Mesenchymal stem cell (in vitro differentiated cells and primary cell): Measurements from ENCODE around the gene SIPA1L3.

Source experiments
- DNase-seq: peaks from one replicate; pipeline ENCODE4 v3.0.0-alpha.2; 2013
- H2AFZ ChIP-seq: one replicate; pipeline ENCODE4 v1.6.1; 2013; ENCODE audit warnings: low read depth, mild to moderate bottlenecking, control low read depth, inconsistent platforms, low read length, moderate library complexity
- H2AK5ac ChIP-seq: 2 replicates; pipeline ENCODE4 v1.6.1; 2013; ENCODE audit warnings: low read length, moderate library complexity, mild to moderate bottlenecking, inconsistent platforms; ENCODE audit not compliant: severe bottlenecking
- H2BK120ac ChIP-seq: one replicate; pipeline ENCODE4 v1.6.1; 2013; ENCODE audit warnings: low read depth, mild to moderate bottlenecking, inconsistent platforms, low read length, moderate library complexity
- H2BK12ac ChIP-seq, 2 experiments: one replicate each; pipeline ENCODE4 v1.6.1; 2013; ENCODE audit warnings: inconsistent platforms in 2 of 2, low read length in 2 of 2, mild to moderate bottlenecking in 2 of 2, moderate library complexity in 2 of 2, control low read depth in 1 of 2
- H2BK15ac ChIP-seq: one replicate; pipeline ENCODE4 v1.6.1; 2013; ENCODE audit warnings: mild to moderate bottlenecking, low read depth, inconsistent platforms; ENCODE audit not compliant: poor library complexity, severe bottlenecking
- H2BK5ac ChIP-seq: 2 replicates; pipeline ENCODE4 v1.6.1; 2013; ENCODE audit warnings: low read depth, mild to moderate bottlenecking, low read length, control low read depth, inconsistent platforms; ENCODE audit not compliant: poor library complexity, severe bottlenecking
- H3K14ac ChIP-seq, 2 experiments: one replicate each; pipeline ENCODE4 v1.6.1; 2013; ENCODE audit warnings: inconsistent platforms in 2 of 2, low read length in 2 of 2, control low read depth in 1 of 2, mild to moderate bottlenecking in 1 of 2, moderate library complexity in 1 of 2
- H3K18ac ChIP-seq, 2 experiments: one replicate each; pipeline ENCODE4 v1.6.1; 2013; ENCODE audit warnings: inconsistent platforms in 2 of 2, low read length in 2 of 2, control low read depth in 1 of 2, low read depth in 1 of 2, mild to moderate bottlenecking in 1 of 2
- H3K23ac ChIP-seq, 2 experiments: one replicate each; pipeline ENCODE4 v1.6.1; 2013; ENCODE audit warnings: inconsistent platforms in 2 of 2, low read length in 2 of 2, mild to moderate bottlenecking in 2 of 2, moderate library complexity in 2 of 2, control low read depth in 1 of 2
- H3K27ac ChIP-seq: 2 replicates; pipeline ENCODE4 v1.5.1; 2013; ENCODE audit warnings: mild to moderate bottlenecking, moderate library complexity, low read length, control low read depth, inconsistent platforms; ENCODE audit not compliant: poor library complexity, severe bottlenecking
- H3K27me3 ChIP-seq, 2 experiments: 2 replicates each; pipeline versions ENCODE4 v1.6.1 to v1.7.0; 2013; ENCODE audit warnings: low read length in 2 of 2, mild to moderate bottlenecking in 2 of 2, moderate library complexity in 2 of 2, control low read depth in 1 of 2, inconsistent platforms in 1 of 2; ENCODE audit not compliant: control insufficient read depth in 1 of 2, insufficient read depth in 1 of 2
- H3K36me3 ChIP-seq, 2 experiments: 2 replicates each; pipeline versions ENCODE4 v1.6.1 to v1.7.0; 2013; ENCODE audit warnings: low read length in 2 of 2, control low read depth in 1 of 2, inconsistent platforms in 1 of 2, low read depth in 1 of 2, mild to moderate bottlenecking in 1 of 2; ENCODE audit not compliant: insufficient read depth in 2 of 2, control insufficient read depth in 1 of 2
- H3K4ac ChIP-seq, 2 experiments: one replicate each; pipeline ENCODE4 v1.6.1; 2013; ENCODE audit warnings: inconsistent platforms in 2 of 2, low read length in 2 of 2, mild to moderate bottlenecking in 2 of 2, moderate library complexity in 2 of 2, control low read depth in 1 of 2, low read depth in 1 of 2
- H3K4me1 ChIP-seq: 2 replicates; pipeline ENCODE4 v1.6.1; 2013; ENCODE audit warnings: low read depth, low read length, control low read depth; ENCODE audit not compliant: control insufficient read depth, insufficient read depth
- H3K4me2 ChIP-seq: 2 replicates; pipeline ENCODE4 v1.6.1; 2013; ENCODE audit warnings: low read length, mild to moderate bottlenecking, inconsistent platforms; ENCODE audit not compliant: poor library complexity, severe bottlenecking
- H3K4me3 ChIP-seq, 2 experiments: 2 replicates each; pipeline versions ENCODE4 v1.5.1 to v1.7.0; 2013; ENCODE audit warnings: low read length in 2 of 2, mild to moderate bottlenecking in 2 of 2, control low read depth in 1 of 2, low read depth in 1 of 2; ENCODE audit not compliant: insufficient read depth in 1 of 2
- H3K79me1 ChIP-seq: replicated peaks from 2 replicates; pipeline ENCODE4 v1.6.1; 2013; ENCODE audit warnings: mild to moderate bottlenecking, control low read depth, low read length, inconsistent platforms; ENCODE audit not compliant: poor library complexity, severe bottlenecking
- H3K9ac ChIP-seq: 2 replicates; pipeline ENCODE4 v1.7.0; 2013; ENCODE audit warnings: mild to moderate bottlenecking, low read length, moderate library complexity
- H3K9me3 ChIP-seq: 2 replicates; pipeline ENCODE4 v1.7.0; 2013; ENCODE audit warnings: mild to moderate bottlenecking, low read length; ENCODE audit not compliant: control insufficient read depth
- H4K8ac ChIP-seq: one replicate; pipeline ENCODE4 v1.6.1; 2013; ENCODE audit warnings: inconsistent platforms, mild to moderate bottlenecking, low read length, moderate library complexity
- H4K91ac ChIP-seq: one replicate; pipeline ENCODE4 v1.6.1; 2013; ENCODE audit warnings: mild to moderate bottlenecking, low read length, inconsistent platforms
- WGBS: methylation state at CpG from one replicate; pipeline ENCODE4 v1.1.7; 2013; ENCODE audit warnings: mixed read lengths; 5-methylcytosine and 5-hydroxymethylcytosine counted together

Gene SIPA1L3

DNA sequence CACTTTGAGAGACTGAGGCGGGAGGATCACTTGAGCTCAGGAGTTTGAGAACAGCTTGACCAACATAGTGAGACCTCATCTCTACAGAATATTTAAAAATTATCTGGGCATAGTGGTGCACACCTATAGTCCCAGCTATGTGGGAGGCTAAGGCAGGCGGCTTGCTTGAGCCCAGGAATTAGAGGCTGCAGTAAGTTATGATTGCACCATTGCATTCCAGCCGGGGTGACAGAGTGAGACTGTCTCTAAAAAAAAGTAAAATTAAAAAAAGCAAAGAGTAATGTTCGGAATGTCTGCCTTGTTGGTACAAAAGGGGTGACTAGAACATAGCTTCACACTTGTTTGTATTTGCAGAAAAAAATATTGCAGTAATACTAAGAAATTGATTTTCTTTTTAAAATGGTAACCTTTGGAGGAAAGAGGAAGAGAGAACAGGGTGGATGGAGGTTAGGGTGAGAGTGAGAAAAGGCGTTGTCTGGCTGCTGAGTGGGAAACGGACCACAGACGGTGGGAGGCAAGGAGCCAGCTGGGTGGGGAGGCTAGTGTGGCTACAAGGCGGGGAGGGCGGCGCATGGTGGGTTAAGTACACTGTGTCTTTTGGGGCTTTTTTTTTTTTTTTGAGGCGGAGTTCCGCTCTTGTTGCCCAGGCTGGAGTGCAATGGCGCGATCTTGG lies 339.0 kb downstream of the SIPA1L3 start:
- WGBS, result 83% methylated on average over 13 of the region's 14 CpGs
- H2AK5ac ChIP-seq, result no peak overlapping the region
- H2BK12ac ChIP-seq, result peak overlapping the region in 1 of 2 experiments; percentile 54
- no peak overlapping the region for H2BK15ac ChIP-seq
- no peaks in the 10 kb centered on the region for H3K36me3 ChIP-seq
- H3K14ac ChIP-seq, result no peak overlapping the region
- no peak overlapping the region for H2BK120ac ChIP-seq
- H2BK5ac ChIP-seq, result no peak overlapping the region
- DNase-seq, result no peak
- no peaks in the 10 kb centered on the region for H3K79me1 ChIP-seq
- peaks cover 8% of the 10 kb centered on the region for H3K4me1 ChIP-seq
- H3K18ac ChIP-seq, result no peak overlapping the region
- no peak overlapping the region for H3K9ac ChIP-seq
- H4K8ac ChIP-seq, result no peak overlapping the region
- no peak overlapping the region for H4K91ac ChIP-seq
- no peak overlapping the region for H2AFZ ChIP-seq
- no peak overlapping the region for H3K27ac ChIP-seq
- no peak overlapping the region for H3K4ac ChIP-seq
- H3K23ac ChIP-seq, result no peak overlapping the region
- H3K27me3 ChIP-seq, result peaks cover 0 to 3% of the 10 kb centered on the region in 2 experiments
- no peaks in the 10 kb centered on the region for H3K9me3 ChIP-seq
- no peak overlapping the region for H3K4me3 ChIP-seq
- H3K4me2 ChIP-seq, result no peak overlapping the region

DNA sequence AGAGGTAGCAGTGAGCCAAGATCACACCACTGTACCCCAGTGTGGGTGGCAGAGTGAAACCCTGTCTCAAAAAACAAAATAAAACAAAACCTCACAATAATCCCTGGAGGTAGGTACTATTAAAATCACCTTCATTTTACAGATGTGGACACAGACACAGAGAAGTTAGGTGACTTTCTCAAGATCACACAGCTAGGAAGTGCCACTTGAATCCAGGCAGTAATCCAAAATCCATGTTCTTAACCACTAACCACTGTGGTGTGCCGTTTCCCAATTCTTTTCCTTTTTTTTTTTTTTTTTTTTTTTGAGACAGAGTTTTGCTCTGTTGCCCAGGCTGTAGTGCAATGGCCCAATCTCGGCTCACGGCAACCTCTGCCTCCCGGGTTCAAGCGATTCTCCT lies 340.1 kb downstream of the SIPA1L3 start:
- Histone ChIP-seq H2BK15ac (no peak overlapping the region), H3K23ac (no peak overlapping the region), H2BK120ac (no peak overlapping the region), H2BK5ac (no peak overlapping the region), H2BK12ac (no peak overlapping the region), H2AFZ (no peak overlapping the region), H2AK5ac (no peak overlapping the region), H3K9me3 (no peaks in the 10 kb centered on the region), H3K36me3 (no peaks in the 10 kb centered on the region), H3K4ac (no peak overlapping the region), H3K4me2 (no peak overlapping the region), H3K4me3 (no peak overlapping the region), H3K14ac (no peak overlapping the region), H3K9ac (no peak overlapping the region), H3K27ac (no peak overlapping the region), H3K18ac (no peak overlapping the region), H3K4me1 (peaks cover 17% of the 10 kb centered on the region), H3K27me3 (peaks cover 0 to 3% of the 10 kb centered on the region in 2 experiments), H4K8ac (no peak overlapping the region), H3K79me1 (no peaks in the 10 kb centered on the region), H4K91ac (no peak overlapping the region)
- DNase-seq, result no peak
- 94% methylated on average over 5 of the region's 5 CpGs for WGBS

DNA sequence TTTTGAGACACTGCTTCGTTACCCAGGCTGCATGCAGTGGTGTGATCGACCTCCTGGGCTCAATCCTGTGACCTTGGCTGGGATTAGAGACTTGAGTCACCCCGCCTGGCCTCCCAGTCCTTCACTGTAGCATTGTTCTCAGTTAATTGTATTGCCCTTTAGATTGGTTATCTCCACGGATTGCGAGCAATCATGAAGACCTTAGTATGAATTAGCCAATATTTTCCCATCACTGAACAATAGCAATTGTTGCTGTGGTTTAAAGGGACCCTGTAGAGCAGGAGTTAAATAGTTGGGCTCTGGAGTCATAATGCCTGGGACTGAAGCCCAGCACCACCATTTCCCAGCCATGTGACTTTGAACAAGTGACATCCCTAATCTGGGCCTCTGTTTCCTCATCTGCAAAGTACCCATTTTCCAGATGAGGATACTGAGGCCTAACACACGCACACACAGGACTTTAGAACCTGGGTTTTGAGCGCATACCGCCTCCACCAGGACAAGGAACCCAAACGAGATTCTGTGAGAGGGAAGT lies 340.8 kb downstream of the SIPA1L3 start:
- H2BK15ac ChIP-seq, result no peak overlapping the region
- no peaks in the 10 kb centered on the region for H3K9me3 ChIP-seq
- no peaks in the 10 kb centered on the region for H3K79me1 ChIP-seq
- peaks cover 3 to 4% of the 10 kb centered on the region in 2 experiments for H3K27me3 ChIP-seq
- no peak overlapping the region for H3K27ac ChIP-seq
- no peak overlapping the region for H3K23ac ChIP-seq
- DNase-seq, result no peak
- no peak overlapping the region for H2BK5ac ChIP-seq
- H4K8ac ChIP-seq, result no peak overlapping the region
- 92% methylated on average over 8 of the region's 9 CpGs for WGBS
- no peak overlapping the region for H4K91ac ChIP-seq
- H3K18ac ChIP-seq, result peak overlapping the region in 1 of 2 experiments; percentile 4
- H2AK5ac ChIP-seq, result no peak overlapping the region
- no peaks in the 10 kb centered on the region for H3K36me3 ChIP-seq
- H3K14ac ChIP-seq, result no peak overlapping the region
- no peak overlapping the region for H3K4me3 ChIP-seq
- peaks cover 21% of the 10 kb centered on the region for H3K4me1 ChIP-seq
- H3K4me2 ChIP-seq, result no peak overlapping the region
- no peak overlapping the region for H3K9ac ChIP-seq
- peak overlapping the region; percentile 35 for H2BK120ac ChIP-seq
- no peak overlapping the region for H3K4ac ChIP-seq
- H2BK12ac ChIP-seq, result no peak overlapping the region
- H2AFZ ChIP-seq, result no peak overlapping the region

DNA sequence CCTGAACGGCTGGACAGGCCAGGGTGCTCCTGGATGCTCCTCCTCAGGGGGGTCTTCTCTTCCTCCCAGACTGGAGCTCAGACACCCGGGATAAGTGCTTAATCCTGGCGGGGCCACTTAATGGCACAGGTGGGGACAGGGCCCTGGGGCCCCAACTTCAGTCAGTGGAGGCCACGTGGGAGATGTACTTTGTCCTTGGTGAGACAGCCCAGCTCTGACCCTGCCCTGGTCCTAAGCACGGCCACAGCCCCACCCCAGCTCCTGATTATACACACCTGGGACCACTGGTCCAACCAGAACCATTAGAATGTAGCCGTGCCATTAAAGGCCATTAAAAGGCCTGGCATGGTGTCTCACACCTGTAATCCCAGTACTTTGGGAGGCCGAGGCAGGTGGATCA lies 341.4 kb downstream of the SIPA1L3 start:
- peaks cover 27% of the 10 kb centered on the region for H3K4me1 ChIP-seq
- no peak for DNase-seq
- no peak overlapping the region for H3K9ac ChIP-seq
- no peak overlapping the region for H3K23ac ChIP-seq
- no peaks in the 10 kb centered on the region for H3K9me3 ChIP-seq
- no peak overlapping the region for H3K4me2 ChIP-seq
- H2BK12ac ChIP-seq, result no peak overlapping the region
- H3K14ac ChIP-seq, result no peak overlapping the region
- no peaks in the 10 kb centered on the region for H3K79me1 ChIP-seq
- no peak overlapping the region for H4K91ac ChIP-seq
- H3K4me3 ChIP-seq, result no peak overlapping the region
- peaks cover 3 to 6% of the 10 kb centered on the region in 2 experiments for H3K27me3 ChIP-seq
- H4K8ac ChIP-seq, result no peak overlapping the region
- no peaks in the 10 kb centered on the region for H3K36me3 ChIP-seq
- no peak overlapping the region for H2BK15ac ChIP-seq
- H3K27ac ChIP-seq, result no peak overlapping the region
- H2BK120ac ChIP-seq, result peak overlapping the region; percentile 35
- H3K18ac ChIP-seq, result peak overlapping the region in 1 of 2 experiments; percentile 4
- H2BK5ac ChIP-seq, result no peak overlapping the region
- H2AK5ac ChIP-seq, result no peak overlapping the region
- H2AFZ ChIP-seq, result no peak overlapping the region
- WGBS, result 89% methylated on average over 7 of the region's 7 CpGs
- no peak overlapping the region for H3K4ac ChIP-seq
